Spinal cord (tissue), 10 donors: ENCODE results near the gene PIK3CB. TPM values are rescaled to one million over a fixed set of nuclear protein-coding genes. Genes with fewer than 3 reads are reported as not detected.
"Not testable (repeated sequence)": the region's sequence is repeated elsewhere in the genome, so short reads cannot be mapped to it uniquely, and the experiment has no call there.

Experiments used
- DNase-seq, 6 donors: peaks; one replicate each; pipeline versions ENCODE4 v3.0.0 to v3.0.0-alpha.2; 2013 to 2015; ENCODE audit warnings: low spot score in 6 of 6, low read depth in 4 of 6
- H3K27ac ChIP-seq: one replicate; pipeline ENCODE4 v1.5.1; 2013; ENCODE audit warnings: low read depth, low read length, control low read depth
- H3K27me3 ChIP-seq: one replicate; pipeline ENCODE4 v1.6.1; 2013; ENCODE audit warnings: low read length; ENCODE audit not compliant: control insufficient read depth, insufficient read depth
- H3K36me3 ChIP-seq: one replicate; pipeline ENCODE4 v1.6.1; 2013; ENCODE audit warnings: low read length; ENCODE audit not compliant: control insufficient read depth, insufficient read depth
- H3K4me1 ChIP-seq: one replicate; pipeline ENCODE4 v1.6.1; 2013; ENCODE audit warnings: low read length; ENCODE audit not compliant: control insufficient read depth, insufficient read depth
- H3K4me3 ChIP-seq: one replicate; pipeline ENCODE4 v1.5.1; 2013; ENCODE audit warnings: low read depth, low read length, control low read depth
- H3K9me3 ChIP-seq: one replicate; pipeline ENCODE4 v1.6.1; 2013; ENCODE audit warnings: low read length; ENCODE audit not compliant: control insufficient read depth, insufficient read depth
- WGBS: methylation state at CpG from one replicate; pipeline ENCODE4 v1.1.5; 2013; ENCODE audit warnings: missing lambda C conversion rate; ENCODE audit not compliant: insufficient coverage; 5-methylcytosine and 5-hydroxymethylcytosine counted together
- polyA plus RNA-seq, 2 donors: library from polyadenylated mRNA; unstranded; fragments of 120-200 nt; gene quantifications; one replicate each; pipeline ENCODE4 v1.2.1, GENCODE V29; 2013; ENCODE audit not compliant: insufficient read length in 2 of 2
- total RNA-seq, 2 donors: library from RNA; depleted of rRNA in 1 of 2; stranded (reverse); fragments of 120-200 nt in 1 of 2; fragments of >200 nt in 1 of 2; gene quantifications; one replicate each; pipeline versions ENCODE4 v1.2.3 to v1.2.4, GENCODE V29; 2013 to 2014
- donor health status: healthy.

Gene PIK3CB
- total and polyA plus RNA-seq, 4 donors, result 23.5 to 76.6 (median 47.8) TPM

GRCh38 chr3:138608322-138609135 is 226.2 kb downstream of the PIK3CB start, which contains the start of gene FAIM:
TSS of gene FAIM (plus strand) at chr3:138608771. CDS start at chr3:138619727, 10,956 bp downstream.
- no peaks in the 10 kb centered on the region for H3K36me3 ChIP-seq
- H3K27me3 ChIP-seq, result no peaks in the 10 kb centered on the region
- peak within 1 kb of the TSS; percentile 66 for H3K4me3 ChIP-seq
- H3K27ac ChIP-seq, result peak within 1 kb of the TSS; percentile 85
- H3K4me1 ChIP-seq, result peaks cover 14% of the 10 kb centered on the region
- 1% methylated on average over 68 of the region's 68 CpGs for WGBS
- peak; percentile 45 to 91 (median 63) for DNase-seq
- H3K9me3 ChIP-seq, result no peaks in the 10 kb centered on the region

GRCh38 chr3:138604106-138604595 is 230.6 kb downstream of the PIK3CB start:
- H3K4me3 ChIP-seq, result not testable (repeated sequence)
- WGBS, result 100% methylated on average over 1 of the region's 5 CpGs

More at GRCh38 chr3:138604106-138604595, 230.6 kb downstream of the PIK3CB start:
- H3K9me3 ChIP-seq, H3K27ac ChIP-seq, H3K36me3 ChIP-seq, H3K4me1 ChIP-seq, H3K27me3 ChIP-seq, DNase-seq: not testable (repeated sequence)

Other genes with a start within 250 kb of the PIK3CB start
- 10 to 100 TPM; 43.3 to 50.9 TPM for gene CEP70, start 240.7 kb downstream of the PIK3CB start, total RNA-seq
- 10 to 100 TPM; 29.7 to 35.8 TPM for gene CEP70, start 240.7 kb downstream of the PIK3CB start, polyA plus RNA-seq
- 10 to 100 TPM; 17.4 to 26.8 TPM for gene FAIM, start 226.2 kb downstream of the PIK3CB start, total RNA-seq
- gene FAIM, start 226.2 kb downstream of the PIK3CB start, polyA plus RNA-seq, result 10 to 100 TPM; 39.5 to 42.1 TPM
- gene FOXL2, start 112.2 kb upstream of the PIK3CB start, total RNA-seq, result 1 to 10 TPM in 1 of 2 donors, under 1 TPM in 1; 0.30 to 1.2 TPM
- gene FOXL2, start 112.2 kb upstream of the PIK3CB start, polyA plus RNA-seq, result under 1 TPM; 0.86 to 0.95 TPM
- gene FOXL2NB, start 112.3 kb upstream of the PIK3CB start, total RNA-seq, result 1 to 10 TPM in 1 of 2 donors, under 1 TPM in 1; 0.59 to 5.2 TPM
- 1 to 10 TPM; 1.3 to 1.4 TPM for gene FOXL2NB, start 112.3 kb upstream of the PIK3CB start, polyA plus RNA-seq
- not detected for gene PRR23A, start 171.3 kb upstream of the PIK3CB start, total RNA-seq
- not detected for gene PRR23A, start 171.3 kb upstream of the PIK3CB start, polyA plus RNA-seq
- gene PRR23B, start 186.0 kb upstream of the PIK3CB start, total RNA-seq, result not detected
- not detected for gene PRR23B, start 186.0 kb upstream of the PIK3CB start, polyA plus RNA-seq
- gene PRR23C, start 210.0 kb upstream of the PIK3CB start, total RNA-seq, result not detected
- under 1 TPM; 0.10 to 0.11 TPM for gene PRR23C, start 210.0 kb upstream of the PIK3CB start, polyA plus RNA-seq